Midbrain (tissue), 1 donor: ENCODE data around the gene PHLPP2.

Experiments used
- DNase-seq: peaks from one replicate; lab custom pipeline; 2025; lab: John Stamatoyannopoulos, UW

PHLPP2 gene

GRCh38 chr16:71670537-71670936 is 54.0 kb downstream of the PHLPP2 start:
- no peak for DNase-seq

GRCh38 chr16:71669926-71670536 is 54.5 kb downstream of the PHLPP2 start:
- DNase-seq, result no peak

- DNase-seq, result no peak
Observed at GRCh38 chr16:71666928-71667707, 57.4 kb downstream of the PHLPP2 start.

GRCh38 chr16:71666264-71666663 is 58.2 kb downstream of the PHLPP2 start:
- DNase-seq, result no peak

GRCh38 chr16:71659471-71659870 is 65.0 kb downstream of the PHLPP2 start:
- DNase-seq, result no peak

- DNase-seq, result no peak
Observed at GRCh38 chr16:71658771-71659170, 65.7 kb downstream of the PHLPP2 start.

GRCh38 chr16:71649704-71650103 is 74.8 kb downstream of the PHLPP2 start:
- no peak for DNase-seq

- DNase-seq, result no peak
Observed at GRCh38 chr16:71648921-71649320, 75.6 kb downstream of the PHLPP2 start.

- no peak for DNase-seq
Observed at GRCh38 chr16:71648162-71648561, 76.3 kb downstream of the PHLPP2 start.

GRCh38 chr16:71647391-71647790 is 77.1 kb downstream of the PHLPP2 start:
- no peak for DNase-seq

GRCh38 chr16:71645450-71645849 is 79.1 kb downstream of the PHLPP2 start:
- DNase-seq, result no peak

GRCh38 chr16:71637398-71637797 is 87.1 kb downstream of the PHLPP2 start:
- no peak for DNase-seq

GRCh38 chr16:71635632-71636031 is 88.9 kb downstream of the PHLPP2 start:
- no peak for DNase-seq

GRCh38 chr16:71631776-71632175 is 92.7 kb downstream of the PHLPP2 start:
- no peak for DNase-seq

- DNase-seq, result no peak
Observed at GRCh38 chr16:71630808-71631207, 93.7 kb downstream of the PHLPP2 start.

GRCh38 chr16:71629278-71630016 is 95.1 kb downstream of the PHLPP2 start:
- no peak for DNase-seq

GRCh38 chr16:71628810-71629209 is 95.7 kb downstream of the PHLPP2 start:
- DNase-seq, result no peak

GRCh38 chr16:71627731-71628181 is 96.7 kb downstream of the PHLPP2 start:
- no peak for DNase-seq

GRCh38 chr16:71626858-71627213 is 97.7 kb downstream of the PHLPP2 start:
- DNase-seq, result no peak

GRCh38 chr16:71626018-71626857 is 98.3 kb downstream of the PHLPP2 start, which contains the start of gene MARVELD3:
Gene MARVELD3, plus strand, starts transcription at chr16:71626184. Its CDS starts 46 bp downstream, at chr16:71626230.
- no peak for DNase-seq

GRCh38 chr16:71625113-71625850 is 99.2 kb downstream of the PHLPP2 start:
- DNase-seq, result no peak
